A549 treated with AZD9567 at 1 μM for 4 hours (cell line): Measurements from ENCODE around the gene SCAMP4. TPM values are rescaled to one million over a fixed set of nuclear protein-coding genes. Genes with fewer than 3 reads are reported as not detected.

Experiments used
- total RNA-seq: library from RNA; stranded (reverse); fragments of 200-300 nt; extraction: Qiagen RNA extraction; gene quantifications from 5 replicates; pipeline ENCODE4 v1.2.3, GENCODE V29; 2022; ENCODE audit not compliant: insufficient read depth

SCAMP4 gene, protein sequence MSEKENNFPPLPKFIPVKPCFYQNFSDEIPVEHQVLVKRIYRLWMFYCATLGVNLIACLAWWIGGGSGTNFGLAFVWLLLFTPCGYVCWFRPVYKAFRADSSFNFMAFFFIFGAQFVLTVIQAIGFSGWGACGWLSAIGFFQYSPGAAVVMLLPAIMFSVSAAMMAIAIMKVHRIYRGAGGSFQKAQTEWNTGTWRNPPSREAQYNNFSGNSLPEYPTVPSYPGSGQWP
- 49.8 to 57.3 TPM (median 55.6 TPM) in 5 replicates for total RNA-seq

DNA sequence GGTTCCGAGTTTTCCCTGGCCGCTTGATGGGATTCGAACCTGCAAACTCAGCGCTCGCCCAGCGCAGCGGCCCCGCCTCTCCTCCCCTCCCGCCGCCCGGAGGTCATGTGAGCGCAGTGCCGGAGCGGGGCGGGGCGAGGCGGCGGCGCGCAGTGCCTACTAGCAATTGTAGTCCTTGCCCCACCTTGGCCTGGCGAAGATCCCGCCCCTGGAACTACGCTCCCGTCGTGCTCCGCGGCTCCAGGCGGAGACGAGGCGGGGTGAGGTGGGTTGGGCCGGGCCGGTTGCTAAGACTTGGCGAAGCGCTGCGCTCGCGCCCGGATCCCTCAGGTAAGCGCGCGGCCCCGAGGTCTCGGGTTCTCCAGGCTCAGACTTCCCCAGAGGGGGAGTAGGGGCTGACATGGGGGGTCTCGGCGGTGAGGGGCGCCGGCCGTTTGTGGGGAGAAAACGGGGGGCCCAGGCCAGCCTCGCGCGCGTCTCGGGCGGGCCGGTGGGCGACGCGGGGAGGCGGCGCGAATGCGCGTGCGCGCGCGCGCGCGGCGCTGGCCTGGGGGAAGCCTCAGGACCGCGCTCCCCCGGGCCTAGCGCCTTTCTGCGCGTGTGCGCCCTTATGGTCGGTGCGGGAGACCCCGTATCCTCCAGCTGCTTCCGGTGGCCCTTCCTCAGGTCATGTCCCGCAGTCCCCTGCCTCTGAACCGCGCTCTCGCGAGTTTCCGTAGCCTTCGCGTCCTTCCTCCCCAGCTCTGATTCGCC, at the start of gene SCAMP4, which contains the start of gene ADAT3:
Gene SCAMP4, plus strand, starts transcription at position 290 of the 753 bp plus-strand sequence. CDS start 9,621 bp downstream, outside the sequence.
Gene ADAT3, plus strand, starts transcription at position 290 of the 753 bp plus-strand sequence. CDS start 6,649 bp downstream, outside the sequence.

GRCh38 chr19:1863328-1863637, 41.9 kb upstream of the SCAMP4 start, which contains the start of gene KLF16:
Gene KLF16, minus strand, starts transcription at chr19:1863579. Its CDS starts 82 bp downstream, at chr19:1863497.

DNA sequence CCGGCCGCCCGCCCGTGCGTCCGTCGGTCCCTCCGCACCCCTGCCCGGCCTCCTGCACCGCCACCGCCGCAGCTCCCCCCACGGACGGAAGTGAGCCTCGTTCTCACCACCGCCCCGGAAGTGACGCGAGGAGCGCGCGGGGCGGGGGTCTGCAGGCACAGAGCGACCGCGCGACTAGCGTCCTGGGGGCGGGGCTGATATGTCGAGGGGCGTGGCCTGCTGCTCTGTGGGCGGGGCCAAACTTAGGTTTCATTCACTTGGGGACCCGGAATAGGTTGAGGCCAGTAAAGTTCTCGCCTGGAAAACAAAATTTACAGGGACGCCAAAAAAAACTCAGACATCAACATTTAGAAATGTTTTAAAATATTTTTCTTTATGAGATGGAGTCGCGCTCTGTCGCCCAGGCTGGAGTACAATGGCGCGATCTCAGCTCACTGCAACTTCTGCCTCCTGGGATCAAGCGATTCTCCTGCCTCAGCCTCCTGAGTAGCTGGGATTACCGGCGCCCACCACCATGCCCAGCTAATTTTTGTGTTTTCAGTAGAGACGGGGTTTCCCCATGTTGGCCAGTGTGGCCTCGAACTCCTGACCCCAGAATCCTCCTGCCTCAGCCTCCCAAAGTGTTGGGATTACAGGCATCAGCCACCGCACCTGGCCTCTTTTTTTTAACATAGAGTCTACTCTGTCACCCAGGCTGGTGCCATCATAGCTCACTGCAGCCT, 19.6 kb upstream of the SCAMP4 start, which contains the start of gene ABHD17A:
Gene ABHD17A, minus strand, starts transcription at position 99 of the 722 bp plus-strand sequence. CDS start 3,930 bp downstream, outside the sequence.

DNA sequence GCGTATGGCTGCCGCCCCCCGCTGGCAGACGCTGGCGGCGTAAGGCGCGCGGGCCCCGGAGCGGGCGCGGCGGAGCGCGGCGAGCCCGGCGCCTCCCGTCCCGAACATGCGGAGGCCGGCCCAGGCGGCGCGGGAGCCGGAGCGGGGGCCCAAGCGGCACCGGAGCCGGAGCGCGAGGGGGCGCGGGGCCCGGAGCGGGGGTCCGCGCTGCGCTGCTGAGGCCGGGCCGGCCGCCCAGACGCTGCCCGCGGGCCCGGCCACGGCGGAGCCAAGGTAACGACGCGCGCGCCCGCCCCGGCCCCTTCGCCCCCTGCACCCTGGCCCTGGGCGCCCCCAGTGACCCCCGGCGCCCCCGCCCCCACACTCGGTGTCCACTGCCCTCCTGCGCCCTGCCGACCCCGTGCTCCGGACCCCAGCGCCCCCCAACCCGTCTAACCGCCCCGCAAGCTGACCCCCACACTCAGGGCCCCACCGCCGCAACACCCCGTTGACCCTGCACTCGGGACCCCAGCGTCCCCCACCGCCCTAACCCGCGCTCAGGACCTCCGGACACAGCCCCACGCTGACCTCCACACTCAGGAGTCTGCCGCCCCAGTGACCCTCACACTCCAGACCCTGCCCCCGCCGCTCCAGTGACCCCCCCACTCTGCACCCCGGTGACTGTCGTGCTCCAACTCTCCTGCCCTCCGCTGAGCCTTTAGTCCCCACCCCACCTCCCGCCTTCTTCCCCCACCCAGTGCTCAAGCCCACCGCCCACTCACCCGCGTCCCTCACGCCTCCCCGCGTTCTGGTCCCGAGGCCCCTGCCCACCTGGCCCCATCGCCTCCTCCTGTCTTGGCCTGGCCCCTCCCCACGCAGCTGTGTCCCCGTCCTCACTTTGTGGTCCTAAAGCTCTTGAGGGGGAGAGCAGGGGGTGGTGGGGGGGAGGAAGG, 36.2 kb downstream of the SCAMP4 start, which contains the start of gene CSNK1G2:
Gene CSNK1G2, plus strand, starts transcription at position 27 of the 932 bp plus-strand sequence. CDS start 28,601 bp downstream, outside the sequence.

Other genes with a start within 250 kb of the SCAMP4 start
- gene ONECUT3, start 151.9 kb upstream of the SCAMP4 start, total RNA-seq, result 0.01 TPM in 1 of 5 replicates, not detected in the others
- 2.8 to 3.6 TPM (median 3.1 TPM) in 5 replicates for gene ATP8B3, start 93.1 kb upstream of the SCAMP4 start, total RNA-seq
- 13.3 to 22.4 TPM (median 19.1 TPM) in 5 replicates for gene REXO1, start 56.9 kb upstream of the SCAMP4 start, total RNA-seq
- gene KLF16, start 41.8 kb upstream of the SCAMP4 start, total RNA-seq, result 19.6 to 32.8 TPM (median 29.1 TPM) in 5 replicates
- 15.9 to 41.3 TPM (median 38.5 TPM) in 5 replicates for gene ABHD17A, start 19.9 kb upstream of the SCAMP4 start, total RNA-seq
- 1.3 to 6.9 TPM (median 5.5 TPM) in 5 replicates for gene ADAT3, start within 50 bp of the SCAMP4 start, total RNA-seq
- 42.0 to 51.9 TPM (median 49.1 TPM) in 5 replicates for gene CSNK1G2, start 35.8 kb downstream of the SCAMP4 start, total RNA-seq
- 40.2 to 71.9 TPM (median 43.9 TPM) in 5 replicates for gene BTBD2, start 110.3 kb downstream of the SCAMP4 start, total RNA-seq
- 50.1 to 74.3 TPM (median 67.8 TPM) in 5 replicates for gene MKNK2, start 145.8 kb downstream of the SCAMP4 start, total RNA-seq
- gene MOB3A, start 190.9 kb downstream of the SCAMP4 start, total RNA-seq, result 10.6 to 13.3 TPM (median 12.4 TPM) in 5 replicates
- 0.77 to 1.0 TPM (median 0.88 TPM) in 4 of 5 replicates, not detected in the other for gene IZUMO4, start 191.5 kb downstream of the SCAMP4 start, total RNA-seq
- 68.1 to 84.4 TPM (median 79.2 TPM) in 5 replicates for gene AP3D1, start 246.2 kb downstream of the SCAMP4 start, total RNA-seq